Fibroblast of peridontal ligament (primary cell): ENCODE measurements around the gene CRYBG3.
"Not testable (repeated sequence)": the region's sequence is repeated elsewhere in the genome, so short reads cannot be mapped to it uniquely, and the experiment has no call there.

Source experiments
- DNase-seq: peaks from one replicate; pipeline ENCODE4 v3.0.0-alpha.2; 2010; ENCODE audit errors: extremely low read depth

The CRYBG3 gene

GRCh38 chr3:97896547-97896946 lies 74.7 kb downstream of the CRYBG3 start:
- no peak for DNase-seq

DNA sequence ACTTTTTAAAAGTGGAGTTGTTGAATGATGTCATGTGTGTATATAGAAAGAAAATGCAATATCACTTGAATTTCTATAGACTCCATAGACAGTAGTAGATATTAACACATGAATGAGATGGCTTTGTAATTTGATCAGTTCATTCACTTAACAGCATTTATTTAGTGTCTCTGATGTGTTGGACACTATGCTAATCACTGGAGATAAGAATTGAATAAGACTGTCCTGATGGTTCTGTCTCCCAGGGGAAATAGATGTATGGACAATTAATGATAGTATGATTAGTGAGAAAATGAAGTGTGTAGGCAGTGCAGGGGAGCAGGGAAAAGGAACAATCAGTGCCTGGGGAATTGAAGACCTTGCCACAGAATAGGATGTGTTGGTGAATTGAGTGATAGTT lies 77.5 kb downstream of the CRYBG3 start:
- no peak for DNase-seq

DNA sequence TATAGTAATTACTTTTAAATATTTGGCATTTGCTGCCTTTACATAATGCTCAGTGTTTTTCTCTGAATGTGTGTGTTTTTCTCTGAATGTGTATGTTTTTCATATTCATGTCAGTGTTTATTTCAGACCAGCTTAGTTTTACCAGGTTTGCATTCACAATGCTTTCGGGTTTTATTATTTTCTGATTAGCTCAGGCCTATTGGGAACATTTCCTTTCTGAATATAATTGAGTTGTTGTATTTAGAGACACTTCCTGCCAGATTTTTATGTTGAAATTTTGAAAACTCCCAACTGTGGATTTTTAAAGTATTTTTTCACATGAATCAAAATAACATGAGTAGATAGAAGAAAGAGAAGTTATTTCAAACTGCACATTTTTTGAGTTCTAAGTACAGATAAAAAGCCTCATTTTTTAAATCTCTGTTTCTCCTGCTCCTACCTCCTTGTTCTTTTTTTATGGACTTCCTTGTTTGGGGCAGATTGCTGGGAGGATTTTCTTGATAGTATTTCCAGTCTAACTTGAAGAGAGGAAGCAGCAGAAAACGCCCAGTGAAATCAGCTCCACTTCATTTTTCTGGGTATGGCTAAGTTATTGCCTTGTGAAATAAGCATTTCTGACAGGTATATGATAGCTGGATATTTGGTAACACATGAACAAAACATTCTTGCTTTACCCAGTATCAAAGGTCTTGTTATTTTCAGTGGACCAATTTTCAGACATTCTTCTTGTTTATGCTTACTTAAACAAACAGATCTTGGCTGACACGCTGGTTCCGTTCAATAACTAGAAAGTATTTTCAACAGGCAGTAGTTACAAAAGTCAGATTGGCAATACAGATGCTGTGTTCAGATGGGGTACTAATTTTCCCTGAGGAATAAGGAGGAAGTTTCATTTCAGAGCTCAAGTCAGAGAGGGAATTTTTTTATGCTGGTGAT lies 79.8 kb downstream of the CRYBG3 start:
- DNase-seq: peak; percentile 46

DNA sequence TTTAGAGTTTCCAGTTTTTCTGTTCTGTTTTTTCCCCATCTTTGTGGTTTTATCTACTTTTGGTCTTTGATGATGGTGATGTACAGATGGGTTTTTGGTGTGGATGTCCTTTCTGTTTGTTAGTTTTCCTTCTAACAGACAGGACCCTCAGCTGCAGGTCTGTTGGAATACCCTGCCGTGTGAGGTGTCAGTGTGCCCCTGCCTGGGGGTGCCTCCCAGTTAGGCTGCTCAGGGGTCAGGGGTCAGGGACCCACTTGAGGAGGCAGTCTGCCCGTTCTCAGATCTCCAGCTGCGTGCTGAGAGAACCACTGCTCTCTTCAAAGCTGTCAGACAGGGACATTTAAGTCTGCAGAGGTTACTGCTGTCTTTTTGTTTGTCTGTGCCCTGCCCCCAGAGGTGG lies 88.0 kb downstream of the CRYBG3 start:
- not testable (repeated sequence) for DNase-seq

DNA sequence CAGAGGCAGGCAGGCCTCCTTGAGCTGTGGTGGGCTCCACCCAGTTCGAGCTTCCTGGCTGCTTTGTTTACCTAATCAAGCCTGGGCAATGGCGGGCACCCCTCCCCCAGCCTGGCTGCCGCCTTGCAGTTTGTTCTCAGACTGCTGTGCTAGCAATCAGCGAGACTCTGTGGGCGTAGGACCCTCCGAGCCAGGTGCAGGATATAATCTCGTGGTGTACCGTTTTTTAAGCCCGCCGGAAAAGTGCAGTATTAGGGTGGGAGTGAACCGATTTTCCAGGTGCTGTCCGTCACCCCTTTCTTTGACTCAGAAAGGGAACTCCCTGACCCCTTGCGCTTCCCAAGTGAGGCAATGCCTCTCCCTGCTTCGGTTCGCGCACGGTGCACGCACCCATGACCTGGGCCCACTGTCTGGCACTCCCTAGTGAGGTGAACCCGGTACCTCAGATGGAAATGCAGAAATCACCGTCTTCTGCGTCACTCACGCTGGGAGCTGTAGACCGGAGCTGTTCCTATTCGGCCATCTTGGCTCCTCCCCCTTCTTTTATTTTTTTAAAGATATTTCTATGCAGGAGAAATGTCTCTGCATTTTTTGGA lies 88.5 kb downstream of the CRYBG3 start:
- not testable (repeated sequence) for DNase-seq

DNA sequence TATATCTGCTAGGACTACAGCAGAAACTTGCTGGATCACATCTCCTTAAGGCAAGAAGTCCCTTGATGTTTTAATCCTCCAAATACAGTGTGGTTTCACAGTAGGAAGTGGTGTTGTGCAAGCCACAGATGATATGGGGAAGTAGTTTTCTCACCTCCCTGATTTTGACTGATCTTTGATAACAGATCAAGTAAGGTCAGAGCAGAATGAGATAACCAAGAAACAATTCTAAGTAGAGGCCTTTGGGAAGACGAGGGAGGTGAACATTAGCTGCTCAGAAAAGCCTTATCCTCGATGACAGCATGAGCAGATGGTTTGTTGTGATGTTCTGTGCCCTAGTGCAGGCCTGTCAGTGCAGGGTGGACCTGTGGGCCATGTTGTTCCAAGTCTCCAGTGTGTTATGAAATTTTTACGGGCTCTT lies 89.1 kb downstream of the CRYBG3 start:
- no peak for DNase-seq

DNA sequence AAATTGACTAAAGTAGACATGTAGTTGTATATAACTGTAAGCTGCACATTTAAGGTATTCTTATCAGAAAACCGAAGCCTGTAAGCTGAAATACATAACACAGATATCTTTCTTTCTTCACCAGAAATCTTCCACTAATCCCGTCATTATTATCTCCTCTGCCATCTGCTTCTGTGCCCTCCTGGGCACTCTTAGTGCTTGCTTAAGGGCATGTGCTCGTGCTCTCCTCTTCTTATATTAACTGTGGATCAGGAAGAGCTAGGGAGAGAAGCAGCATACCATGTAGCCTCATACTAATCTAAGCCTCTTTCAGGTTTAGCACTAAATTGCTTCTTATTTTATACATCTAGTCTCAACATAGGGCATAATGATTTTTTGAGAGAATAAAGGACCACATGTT lies 89.6 kb downstream of the CRYBG3 start:
- no peak for DNase-seq

DNA sequence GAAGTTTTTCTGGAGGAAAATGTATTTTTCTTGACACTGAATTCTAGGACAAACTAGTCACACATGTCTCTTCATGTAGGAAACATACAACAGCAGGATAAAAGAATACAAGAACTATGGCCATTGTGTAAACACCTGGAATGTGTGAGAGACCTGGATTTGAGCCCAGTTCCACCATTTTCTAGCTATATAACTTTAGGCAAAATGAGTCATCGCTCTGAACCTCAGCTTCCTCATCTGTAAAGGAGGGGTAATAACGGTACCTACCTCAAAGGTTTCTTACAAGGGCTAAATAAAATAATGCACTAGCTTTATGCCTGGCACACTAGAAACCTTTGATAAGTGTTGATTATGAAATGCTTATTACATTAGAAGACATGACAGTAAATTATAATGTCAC lies 92.6 kb downstream of the CRYBG3 start:
- DNase-seq: no peak

GRCh38 chr3:97916576-97916975 lies 94.8 kb downstream of the CRYBG3 start:
- no peak for DNase-seq

GRCh38 chr3:97917813-97918536 lies 96.2 kb downstream of the CRYBG3 start:
- peak; percentile 85 for DNase-seq

DNA sequence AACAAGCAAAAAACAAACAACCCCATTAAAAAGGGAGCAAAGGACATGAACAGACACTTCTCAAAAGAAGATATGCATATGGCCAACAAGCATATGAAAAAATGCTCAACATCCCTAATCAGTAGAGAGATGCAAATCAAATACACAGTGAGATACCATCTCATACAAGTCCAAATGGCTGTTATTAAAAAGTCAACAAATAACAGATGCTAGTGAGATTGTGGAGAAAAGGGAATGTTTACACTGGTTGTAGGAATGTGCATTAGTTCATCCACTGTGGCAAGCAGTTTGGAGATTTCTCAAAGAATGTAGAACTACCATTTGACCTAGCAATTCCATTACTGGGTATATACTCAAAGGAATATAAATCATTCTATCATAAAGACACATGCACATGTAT lies 105.9 kb downstream of the CRYBG3 start:
- peak; percentile 81 for DNase-seq

GRCh38 chr3:97928986-97929385 lies 107.2 kb downstream of the CRYBG3 start:
- DNase-seq: peak; percentile 17

DNA sequence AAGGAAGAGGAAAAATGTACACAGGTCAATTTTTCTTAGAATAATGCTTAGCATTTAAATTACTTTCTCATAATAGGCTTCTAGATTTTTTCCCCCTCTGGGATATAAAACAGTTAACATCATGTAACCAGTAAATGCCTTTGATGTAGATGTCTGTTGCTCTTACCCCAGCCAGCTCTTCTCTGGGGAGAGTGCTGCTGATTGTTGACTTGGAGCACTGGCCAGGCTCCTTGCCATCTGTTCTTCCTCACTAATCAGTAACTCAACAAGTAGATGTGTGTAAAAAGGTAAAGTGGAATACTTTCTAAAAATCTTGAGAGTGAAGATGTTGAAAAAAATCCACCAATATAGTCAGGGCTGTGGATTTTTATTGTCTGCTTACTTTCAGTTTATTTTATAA lies 108.2 kb downstream of the CRYBG3 start:
- no peak for DNase-seq

- no peak for DNase-seq
These were observed 109.4 kb downstream of the CRYBG3 start for GRCh38 chr3:97931218-97931617.

- peak; percentile 13 for DNase-seq
These were observed 110.6 kb downstream of the CRYBG3 start for GRCh38 chr3:97932387-97932801.

DNA sequence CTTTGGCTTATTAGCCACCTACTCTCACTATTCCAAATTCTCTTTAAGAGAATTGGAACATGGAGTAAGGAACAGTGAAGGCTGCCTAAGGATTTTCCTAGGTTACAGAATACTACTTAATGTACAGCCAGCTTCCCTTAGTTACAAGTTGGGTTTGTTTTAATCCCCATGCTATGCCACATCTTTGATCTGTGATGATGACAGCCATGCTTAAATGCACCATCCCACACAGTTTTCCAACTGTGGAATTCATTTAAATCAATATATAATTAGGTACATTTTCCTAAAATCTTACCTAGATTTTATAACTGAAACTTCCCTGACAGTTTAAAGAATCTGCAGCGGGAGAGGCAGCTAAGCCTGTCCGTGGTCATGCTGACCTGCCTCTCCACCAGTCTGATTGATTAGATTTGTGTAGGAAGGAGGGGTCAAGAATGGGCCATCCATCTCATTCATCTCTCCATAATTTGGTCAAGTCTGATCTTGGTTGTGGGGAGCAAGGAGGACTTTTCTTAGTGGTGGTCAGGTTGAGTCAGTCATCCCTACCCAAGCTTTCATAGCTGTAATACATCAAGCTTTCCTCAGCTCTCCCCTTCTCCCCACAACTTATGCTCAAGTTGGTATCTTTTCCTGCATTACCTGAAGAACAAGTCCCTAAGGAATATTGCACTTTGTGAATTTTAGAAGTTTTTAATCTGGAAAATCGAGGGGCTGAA lies 113.3 kb downstream of the CRYBG3 start:
- DNase-seq: no peak

- DNase-seq: no peak
These were observed 114.0 kb downstream of the CRYBG3 start for GRCh38 chr3:97935842-97936241.

- no peak for DNase-seq
These were observed 115.4 kb downstream of the CRYBG3 start for GRCh38 chr3:97937205-97937604.

GRCh38 chr3:97938444-97938843 lies 116.6 kb downstream of the CRYBG3 start:
- no peak for DNase-seq

DNA sequence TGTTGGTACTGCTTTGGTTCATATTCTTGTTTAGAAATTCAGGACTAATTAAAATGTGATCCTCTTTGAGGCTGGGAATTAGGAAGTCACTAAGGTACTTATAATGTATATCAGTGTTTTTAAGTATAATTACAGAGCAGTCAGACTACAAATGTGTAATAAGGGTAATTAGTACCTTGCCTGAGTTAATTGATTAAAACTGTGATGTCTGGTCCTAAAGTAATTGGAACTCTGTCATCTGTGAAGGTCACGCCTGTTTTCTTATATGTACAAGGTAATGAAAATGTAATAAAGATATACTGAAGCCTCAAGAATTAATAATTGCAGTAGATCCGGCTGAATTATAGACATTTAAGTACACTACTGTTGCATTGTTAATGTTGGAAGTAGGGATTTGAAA lies 117.6 kb downstream of the CRYBG3 start:
- DNase-seq: no peak

- DNase-seq: no peak
These were observed 118.2 kb downstream of the CRYBG3 start for GRCh38 chr3:97940034-97940433.
